ENCODE data around the gene COG5.

COG5 gene

DNA sequence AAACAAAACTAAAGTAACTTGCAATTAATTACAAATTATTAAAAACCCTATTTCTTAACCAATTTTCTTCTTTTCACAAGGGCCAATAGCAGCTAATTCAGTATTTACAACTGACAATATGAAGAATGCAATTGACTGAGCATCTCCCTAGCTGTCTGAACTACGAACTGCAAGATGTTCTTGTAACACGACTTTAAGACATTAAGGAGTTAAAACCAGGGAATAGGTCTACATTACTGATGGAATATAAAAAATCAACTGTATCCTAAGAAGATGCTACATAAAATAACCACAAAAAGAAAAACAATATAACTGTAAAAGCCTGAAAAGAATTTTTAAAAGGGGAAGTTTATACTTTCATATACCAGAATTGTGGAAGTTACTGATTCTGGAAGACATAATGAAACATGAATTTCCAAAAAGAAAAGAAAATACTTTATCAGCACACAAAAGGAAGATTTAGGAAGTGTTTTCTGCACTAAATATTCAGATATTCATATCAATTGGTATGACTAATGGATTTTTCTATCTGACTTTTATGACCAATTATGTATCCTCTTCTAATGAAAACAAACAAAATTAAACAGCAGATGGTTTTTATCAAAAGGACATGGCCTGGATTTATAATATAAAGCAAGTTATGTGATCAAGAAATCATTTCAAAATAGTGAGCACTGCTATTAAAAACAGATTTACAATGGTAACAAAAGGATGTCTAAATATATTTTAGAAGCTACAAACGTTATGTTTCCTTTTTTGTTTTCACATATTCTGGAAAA is 92.2 kb downstream of the COG5 start:
- DNase-seq (ENCODE audit: low read depth) = no peak

DNA sequence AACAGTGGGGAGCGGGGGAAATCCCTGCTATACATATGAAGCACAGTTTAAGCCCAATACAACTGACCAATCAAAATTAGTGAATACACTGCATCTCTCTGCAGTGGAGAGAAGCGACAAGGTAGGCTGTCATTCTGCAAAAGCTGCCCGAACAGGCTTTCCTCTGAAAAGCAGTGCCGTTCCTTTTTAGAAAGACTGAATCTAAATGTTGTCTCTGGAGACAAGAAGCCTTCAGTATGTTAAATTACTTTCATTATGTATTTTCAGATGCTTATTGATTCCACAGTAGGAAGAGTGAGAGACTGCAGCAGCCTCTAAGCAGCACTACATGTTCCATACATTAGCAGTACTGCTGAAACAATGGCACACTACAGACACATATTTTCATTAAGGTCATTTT is 93.8 kb downstream of the COG5 start, which contains the start of gene GPR22:
TSS of gene GPR22 (plus strand) at position 129 of the 400 bp plus-strand sequence. CDS start 4,004 bp downstream, outside the sequence.
- DNase-seq (ENCODE audit: low read depth) = no peak
- no peak within 1 kb of the TSS for H3K4me3 ChIP-seq (ENCODE audit: low read depth, low read length)

More for the DNA sequence above, 92.2 kb downstream of the COG5 start:
- H3K4me3 ChIP-seq (ENCODE audit: low read depth, low read length) = no peak overlapping the region

DNA sequence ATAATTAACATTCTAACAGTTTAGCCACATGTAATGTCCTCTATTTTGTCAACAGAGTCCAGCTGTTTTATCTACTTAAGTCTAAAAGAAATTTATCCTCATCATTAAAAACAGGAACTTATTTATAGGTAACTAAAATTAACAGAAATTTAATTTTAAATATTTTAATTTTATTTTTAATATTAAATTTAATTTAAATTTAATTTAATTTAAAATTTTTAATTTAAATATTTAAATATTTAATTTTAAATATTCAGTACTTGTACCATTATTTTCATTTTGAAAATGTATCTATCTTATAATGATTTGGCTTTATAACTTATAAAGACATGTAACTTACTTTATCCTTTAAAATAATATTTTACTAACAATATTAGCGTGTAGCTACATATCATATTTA is 94.9 kb downstream of the COG5 start:
- no peak for DNase-seq (ENCODE audit: low read depth)
- no peak overlapping the region for H3K4me3 ChIP-seq (ENCODE audit: low read depth, low read length)

DNA sequence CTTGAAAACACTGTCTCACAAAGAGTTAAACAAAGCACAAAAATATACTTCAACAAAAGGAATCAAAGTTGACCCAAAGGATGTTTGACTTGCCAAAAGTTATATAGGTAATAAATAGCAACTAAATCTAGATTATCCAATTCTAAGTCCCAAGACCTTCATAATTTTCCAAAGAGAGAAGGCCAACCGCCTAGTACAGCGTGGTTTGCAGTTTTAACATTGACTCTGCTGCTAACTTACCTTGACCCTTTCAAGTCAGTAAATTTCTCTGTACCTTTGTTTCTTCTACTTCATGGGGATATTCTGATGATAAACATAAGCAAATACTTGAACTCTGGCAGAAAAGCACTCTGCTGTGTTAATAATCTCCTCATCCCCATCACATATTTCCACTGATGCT is 95.7 kb downstream of the COG5 start:
- no peak overlapping the region for H3K4me3 ChIP-seq (ENCODE audit: low read depth, low read length)
- no peak for DNase-seq (ENCODE audit: low read depth)

DNA sequence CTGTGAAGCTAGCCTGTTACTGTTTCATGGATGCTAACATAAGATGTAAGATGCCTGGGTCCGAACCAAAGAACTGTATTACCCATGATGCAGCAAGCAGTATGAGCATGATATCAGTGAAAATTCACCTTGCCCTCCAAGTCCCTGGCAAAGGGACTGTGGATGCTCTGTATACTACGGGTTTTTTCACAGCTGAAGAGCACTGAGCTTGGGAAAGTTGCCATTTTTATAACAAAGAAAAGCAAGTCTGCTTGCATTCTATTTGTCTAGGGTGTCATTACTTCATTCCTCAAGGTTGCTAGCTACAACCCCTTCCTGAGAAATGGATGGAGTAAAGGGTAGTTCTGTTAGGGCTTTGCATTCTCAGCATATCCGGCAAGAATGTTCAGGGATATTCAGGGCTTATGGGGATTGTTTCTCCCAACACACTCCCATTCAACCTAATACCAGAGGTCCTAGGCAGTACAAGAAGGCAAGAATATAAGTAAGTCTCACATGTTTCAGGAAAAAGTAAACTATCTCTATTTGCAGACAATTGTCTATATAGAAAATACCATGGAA is 99.0 kb downstream of the COG5 start:
- no peak for DNase-seq (ENCODE audit: low read depth)
- no peak overlapping the region for H3K4me3 ChIP-seq (ENCODE audit: low read depth, low read length)

DNA sequence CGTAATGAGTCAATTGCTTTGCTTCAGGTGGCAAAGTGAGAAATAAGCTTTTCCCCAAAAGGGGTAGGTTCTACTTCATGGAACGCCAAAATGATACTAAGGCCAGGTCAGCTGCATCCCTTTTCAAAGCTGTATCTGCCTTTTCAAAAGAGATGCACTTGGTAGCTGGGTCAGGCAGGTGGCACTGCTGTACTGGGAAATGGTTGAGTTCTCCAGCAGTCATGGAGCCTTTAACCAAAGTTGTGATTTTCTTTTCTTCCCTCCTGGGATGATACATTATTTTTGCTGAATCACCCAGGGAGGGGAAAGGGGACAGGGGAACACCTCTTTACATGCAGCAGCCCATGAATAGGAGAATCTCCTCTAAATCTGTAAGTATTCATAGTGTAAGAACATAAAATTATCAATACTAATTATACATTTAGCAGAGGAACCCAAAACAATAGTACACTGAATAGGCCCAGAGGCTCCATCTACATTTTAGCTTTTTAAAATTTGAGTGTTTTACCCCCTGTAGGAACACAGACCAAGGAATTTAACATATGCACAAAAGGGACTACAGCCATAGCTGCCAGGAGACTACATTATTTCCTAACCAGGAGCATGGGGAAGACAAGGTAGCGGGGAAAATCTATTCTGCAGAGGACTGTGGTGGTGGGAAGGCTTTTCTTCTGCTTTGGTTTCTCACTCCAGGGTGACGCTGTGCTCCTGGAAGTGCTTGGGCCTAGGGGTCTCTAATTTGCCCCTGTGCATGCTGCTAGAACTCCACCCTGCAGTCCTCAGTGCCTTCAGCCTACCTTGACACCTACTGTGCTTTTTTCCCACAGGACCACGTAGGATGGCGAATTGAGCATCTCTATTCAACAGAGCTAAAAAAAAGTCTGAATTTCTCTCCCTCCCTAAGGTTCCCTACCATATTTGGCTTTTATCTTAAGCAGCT is 100.3 kb downstream of the COG5 start:
- DNase-seq (ENCODE audit: low read depth) = peak; percentile 36
- no peak overlapping the region for H3K4me3 ChIP-seq (ENCODE audit: low read depth, low read length)

DNA sequence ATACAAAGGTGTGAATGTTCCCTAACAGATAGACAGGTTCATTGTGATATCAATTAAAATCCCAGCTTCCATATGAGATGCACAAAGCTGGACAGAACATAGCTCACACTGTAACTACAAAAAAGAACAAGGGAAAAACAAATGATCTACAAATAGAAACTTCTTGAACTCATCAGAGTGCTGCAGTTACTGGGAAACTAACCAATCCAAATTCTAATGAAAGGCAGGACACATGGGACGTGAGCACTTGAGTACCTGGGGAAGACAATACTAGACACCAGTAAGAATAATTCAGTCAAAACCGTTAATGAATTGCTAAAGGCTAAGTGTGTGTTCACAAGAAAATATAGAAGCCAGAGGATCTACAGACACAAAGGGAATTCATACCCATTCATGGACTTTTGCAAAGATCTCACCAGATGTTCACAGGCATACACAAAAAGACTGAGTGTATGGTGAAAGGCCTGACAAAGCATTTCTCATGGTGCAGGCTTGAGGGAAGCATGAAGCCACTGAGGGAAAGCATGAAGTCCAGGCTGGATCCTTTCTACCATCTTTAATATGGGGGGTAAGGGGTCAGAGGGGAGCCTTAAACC is 101.7 kb downstream of the COG5 start:
- no peak overlapping the region for H3K4me3 ChIP-seq (ENCODE audit: low read depth, low read length)
- no peak for DNase-seq (ENCODE audit: low read depth)

DNA sequence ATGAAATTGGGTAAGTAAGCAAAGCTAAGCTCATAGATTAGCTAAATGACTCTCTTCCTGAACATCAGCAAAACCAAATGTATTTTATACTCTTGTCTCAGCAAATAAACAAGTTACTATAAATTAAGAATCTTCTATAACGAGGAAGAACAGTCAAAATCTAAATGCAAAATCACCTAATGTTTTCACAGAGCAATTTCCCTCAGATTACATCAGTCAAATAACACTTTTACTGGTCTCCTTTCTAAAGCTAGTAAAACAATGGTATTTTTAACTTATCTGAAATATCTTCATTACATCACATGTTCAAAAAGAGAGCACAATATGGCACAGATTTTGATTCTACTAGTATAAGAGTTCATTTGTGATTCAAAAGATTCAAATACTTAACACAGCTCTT is 110.3 kb downstream of the COG5 start:
- H3K4me3 ChIP-seq (ENCODE audit: low read depth, low read length) = no peak overlapping the region
- no peak for DNase-seq (ENCODE audit: low read depth)

DNA sequence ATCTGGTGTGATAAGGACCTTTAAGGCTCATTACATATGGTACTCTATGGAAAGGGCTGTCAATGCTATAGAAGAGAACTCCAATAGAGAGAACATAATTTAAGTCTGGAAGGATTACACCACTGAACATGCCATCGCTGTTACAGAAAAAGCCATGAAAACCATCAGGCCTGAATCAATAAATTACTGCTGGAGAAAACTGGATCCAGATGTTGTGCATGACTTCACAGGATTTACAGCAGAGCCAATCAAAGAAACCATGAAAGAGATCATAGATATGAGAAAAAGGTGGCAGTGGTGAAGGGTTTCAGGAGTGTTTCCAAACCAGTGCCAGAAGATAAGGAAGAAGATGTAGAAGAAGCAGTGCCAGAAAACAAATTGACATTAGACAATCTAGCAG is 112.8 kb downstream of the COG5 start:
- no peak for DNase-seq (ENCODE audit: low read depth)
- no peak overlapping the region for H3K4me3 ChIP-seq (ENCODE audit: low read depth, low read length)

DNA sequence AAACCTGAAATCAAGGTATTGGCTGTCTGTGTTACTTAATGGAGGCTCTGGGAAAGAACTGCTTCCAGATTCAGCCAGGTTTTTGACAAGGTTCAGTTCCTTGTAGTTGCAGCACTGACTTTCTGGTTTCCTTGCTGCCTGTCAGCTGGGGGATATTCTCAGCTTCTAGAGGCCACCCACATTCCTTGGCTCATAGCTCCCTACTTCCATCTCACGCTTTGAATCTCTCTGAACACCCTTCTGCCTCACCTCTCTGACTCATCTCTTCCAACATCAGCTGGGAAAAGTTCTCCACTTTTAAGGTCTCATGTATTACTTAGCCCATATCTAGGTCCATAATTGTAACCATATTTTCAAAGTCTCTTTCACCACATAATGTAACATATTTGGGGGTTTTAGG is 116.7 kb downstream of the COG5 start:
- no peak for DNase-seq (ENCODE audit: low read depth)
- H3K4me3 ChIP-seq (ENCODE audit: low read depth, low read length) = no peak overlapping the region

DNA sequence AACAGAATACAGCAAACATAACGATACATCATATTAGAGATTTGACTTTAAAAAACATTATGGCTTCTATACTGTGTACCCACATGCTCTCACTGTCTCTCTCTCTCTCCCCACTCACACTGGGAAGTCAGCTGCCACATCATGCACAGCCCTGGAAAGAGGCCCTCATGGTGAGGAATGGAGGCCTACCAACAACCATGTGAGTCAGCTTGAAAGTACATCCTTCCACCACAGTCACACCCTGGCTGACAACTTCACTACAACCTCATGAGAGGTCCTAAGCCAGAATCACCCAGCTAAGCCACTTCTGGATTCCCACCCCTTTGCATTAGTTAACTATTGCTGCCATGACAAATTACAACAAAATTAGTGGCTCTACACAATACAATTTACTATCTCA is 117.2 kb downstream of the COG5 start:
- no peak overlapping the region for H3K4me3 ChIP-seq (ENCODE audit: low read depth, low read length)
- peak; percentile 13 for DNase-seq (ENCODE audit: low read depth)

DNA sequence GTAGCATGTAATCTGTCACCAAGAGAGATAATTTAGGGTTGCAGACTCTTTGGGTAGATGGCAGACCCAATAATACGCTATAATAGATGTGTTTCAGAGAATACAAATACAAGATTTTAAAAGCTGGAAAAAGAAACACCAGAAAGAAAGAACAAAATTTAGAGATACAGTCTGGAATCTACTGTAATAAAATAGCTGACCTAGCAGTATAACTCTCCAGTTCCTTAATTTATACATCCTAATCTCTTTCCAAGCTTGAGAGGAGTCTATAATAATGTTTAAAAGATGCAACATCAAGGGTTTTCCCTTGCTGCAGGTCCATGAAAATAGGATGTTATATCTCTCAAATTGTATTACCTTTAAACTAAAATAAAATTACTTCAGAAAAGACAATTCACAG is 121.0 kb downstream of the COG5 start:
- DNase-seq (ENCODE audit: low read depth) = no peak
- H3K4me3 ChIP-seq (ENCODE audit: low read depth, low read length) = no peak overlapping the region

DNA sequence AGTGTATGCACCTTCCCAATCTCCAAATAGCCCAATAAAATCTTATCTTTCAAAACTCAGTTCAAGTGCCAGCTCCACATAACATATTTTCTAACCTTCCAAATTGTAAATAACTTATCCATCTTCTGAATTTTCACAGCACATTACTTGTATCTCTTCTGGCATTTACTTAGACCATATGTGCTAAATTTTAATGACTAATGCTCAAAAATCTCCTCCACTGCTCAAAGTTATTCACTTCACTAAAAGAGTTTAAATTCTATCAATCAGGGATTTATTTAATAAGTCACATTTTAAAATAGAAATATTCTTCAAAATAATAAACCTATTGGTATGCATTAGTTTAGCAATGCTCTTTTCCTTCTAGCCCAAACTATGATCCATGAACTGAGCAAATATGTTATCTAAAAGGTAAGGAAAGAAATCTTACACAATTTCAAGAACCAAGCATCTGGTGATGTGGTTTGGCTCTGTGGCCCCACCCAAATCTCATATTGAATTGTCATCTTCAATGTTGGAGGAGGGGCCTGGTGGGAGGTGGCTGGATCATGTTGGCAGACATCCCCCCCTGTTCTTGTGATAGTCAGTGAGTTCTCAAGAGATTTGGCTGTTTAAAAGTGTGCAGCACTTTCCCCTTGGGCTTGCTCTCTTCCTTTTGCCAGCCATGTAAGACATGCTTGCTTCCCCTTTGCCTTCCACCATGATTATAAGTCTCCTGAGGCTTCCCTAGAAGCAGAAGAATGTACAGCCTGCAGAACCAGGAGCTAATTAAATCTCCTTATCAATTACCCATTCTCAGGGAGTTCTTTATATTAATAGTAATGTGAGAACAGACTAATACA is 121.9 kb downstream of the COG5 start:
- H3K4me3 ChIP-seq (ENCODE audit: low read depth, low read length) = no peak overlapping the region
- no peak for DNase-seq (ENCODE audit: low read depth)

DNA sequence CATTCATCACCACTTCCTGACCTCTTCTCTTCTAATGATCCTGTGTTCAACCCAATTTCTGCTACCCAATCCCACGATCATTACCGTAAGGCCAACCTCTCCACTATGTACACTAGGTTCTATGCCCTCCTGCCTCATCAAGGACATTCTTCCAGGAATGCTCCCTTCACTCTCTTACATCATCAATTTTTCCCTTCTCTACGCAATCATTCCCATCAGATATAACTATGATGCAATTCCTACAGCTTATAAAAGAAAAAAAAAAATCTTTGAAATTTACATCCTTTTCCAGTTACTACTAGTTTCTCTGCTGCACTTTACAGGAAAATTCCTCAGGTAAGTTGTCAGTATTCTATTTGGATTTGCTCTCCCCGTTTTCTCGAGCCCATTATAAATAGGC is 124.7 kb downstream of the COG5 start:
- DNase-seq (ENCODE audit: low read depth) = no peak
- no peak overlapping the region for H3K4me3 ChIP-seq (ENCODE audit: low read depth, low read length)

DNA sequence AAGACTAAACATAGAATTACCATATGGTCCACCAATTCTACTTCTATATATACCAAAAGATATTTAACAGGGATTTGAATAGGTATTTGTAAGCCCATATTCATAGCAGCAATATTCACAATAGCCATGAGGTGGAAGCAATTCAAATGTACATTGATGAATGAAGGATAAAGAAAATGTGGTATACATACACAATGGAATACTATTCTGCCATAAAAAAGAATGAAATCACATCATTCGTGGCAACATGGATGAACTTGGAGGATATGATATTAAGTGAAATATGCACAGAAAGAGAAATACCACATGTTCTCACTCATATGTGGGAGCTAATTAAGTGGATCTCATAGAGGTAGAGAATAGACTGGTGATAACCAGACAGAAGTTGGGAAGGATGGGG is 128.0 kb downstream of the COG5 start:
- no peak overlapping the region for H3K4me3 ChIP-seq (ENCODE audit: low read depth, low read length)
- DNase-seq (ENCODE audit: low read depth) = no peak

DNA sequence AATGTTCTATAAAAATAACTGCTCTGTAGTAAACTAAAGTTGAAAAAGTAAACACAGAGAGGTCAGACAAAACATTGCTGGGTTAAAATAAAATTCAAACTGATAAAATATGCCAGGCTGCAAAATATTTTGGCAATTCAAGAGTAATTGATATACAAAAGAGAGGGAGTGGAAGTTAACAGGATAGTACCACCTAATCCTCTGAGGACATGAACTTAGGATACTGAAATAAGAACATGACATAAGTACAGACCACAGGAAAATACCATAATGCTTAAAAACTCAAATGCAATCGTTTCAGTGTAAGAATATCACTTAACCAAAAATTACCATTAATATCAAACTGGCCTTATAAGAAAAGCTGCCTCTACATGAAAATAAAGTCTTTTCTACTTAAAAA is 131.5 kb downstream of the COG5 start:
- H3K4me3 ChIP-seq (ENCODE audit: low read depth, low read length) = no peak overlapping the region
- no peak for DNase-seq (ENCODE audit: low read depth)

DNA sequence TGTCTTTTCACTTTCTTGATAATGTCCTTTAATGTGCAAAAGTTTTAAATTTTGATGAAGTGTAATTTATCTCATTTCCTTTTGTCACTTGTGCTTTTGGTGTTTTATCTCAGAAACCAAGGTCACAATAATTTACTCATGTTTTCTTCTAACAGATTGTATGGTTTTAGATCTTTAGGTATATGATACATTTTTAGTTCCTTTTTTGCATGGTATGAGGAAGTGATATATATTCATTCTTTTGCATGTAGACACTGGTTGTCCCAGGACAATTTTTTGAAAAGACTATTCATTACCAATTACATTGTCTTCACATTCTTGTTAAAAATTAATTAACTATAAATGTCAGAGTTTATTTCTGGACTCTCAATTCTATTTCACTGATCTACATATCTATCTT is 133.7 kb downstream of the COG5 start:
- no peak for DNase-seq (ENCODE audit: low read depth)
- H3K4me3 ChIP-seq (ENCODE audit: low read depth, low read length) = no peak overlapping the region

DNA sequence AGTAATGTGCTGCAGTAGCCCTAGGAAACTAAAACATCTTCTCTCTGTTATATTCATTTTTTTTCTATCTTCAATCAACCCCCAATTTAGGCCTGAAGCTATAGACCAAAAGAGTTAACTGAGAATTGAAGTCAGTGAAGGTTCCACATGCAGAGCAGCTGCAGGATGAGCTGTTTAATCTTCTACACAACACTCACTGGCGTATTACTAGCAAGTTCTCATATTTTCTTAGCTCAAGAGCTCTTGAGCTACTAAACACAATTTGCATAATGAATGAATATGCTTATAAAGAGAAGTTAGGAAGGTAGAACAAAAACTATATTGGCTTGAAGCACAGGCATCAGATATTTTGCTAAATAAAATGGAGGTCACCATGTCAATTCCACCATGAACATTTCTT is 135.1 kb downstream of the COG5 start:
- H3K4me3 ChIP-seq (ENCODE audit: low read depth, low read length) = no peak overlapping the region
- DNase-seq (ENCODE audit: low read depth) = no peak

DNA sequence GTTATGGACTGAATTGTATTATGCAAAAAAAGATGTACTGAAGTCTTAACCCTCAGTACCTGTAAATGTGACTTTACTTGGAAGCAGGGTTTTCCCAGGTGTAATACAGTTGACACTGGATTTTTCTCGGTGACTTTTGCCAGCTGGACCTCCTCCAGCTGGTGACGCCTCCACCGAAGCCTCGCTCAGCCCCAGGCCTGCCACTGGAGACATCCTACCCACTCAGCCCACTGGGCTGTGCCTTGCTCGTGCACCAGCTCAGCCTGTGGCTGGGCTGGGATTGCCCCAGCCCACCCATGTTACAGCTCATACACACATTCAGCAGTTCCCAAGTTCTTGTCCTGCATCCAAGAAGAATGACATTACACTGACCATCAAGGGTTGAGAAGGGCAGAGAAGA is 136.3 kb downstream of the COG5 start:
- H3K4me3 ChIP-seq (ENCODE audit: low read depth, low read length) = no peak overlapping the region
- no peak for DNase-seq (ENCODE audit: low read depth)

Measured in skeletal muscle cell (primary cell).